Measurements from ENCODE around the gene GLTP. TPM values are rescaled to one million over a fixed set of nuclear protein-coding genes. Genes with fewer than 3 reads are reported as not detected.
A peak's percentile ranks its signal among the peaks of the same experiment; 100 is the strongest.

Gene GLTP
- total and polyA plus RNA-seq, 2 of the 4 experiments (the other 2 are of a cell fraction), result 34.4 to 58.4 TPM

- Histone ChIP-seq H3K18ac (ENCODE audit: low read depth, low read length) (no peak overlapping the region), H3K9me3 (ENCODE audit: control insufficient read depth, insufficient read depth, low read length) (no peaks in the 10 kb centered on the region), H3K36me3 (ENCODE audit: control insufficient read depth, insufficient read depth, low read length) (peaks cover 4% of the 10 kb centered on the region), H3K27me3 (ENCODE audit: control insufficient read depth, insufficient read depth, low read length) (no peaks in the 10 kb centered on the region), H4K20me1 (ENCODE audit: insufficient read depth, low read length) (peaks cover 16% of the 10 kb centered on the region), H3K4me3 (ENCODE audit: insufficient read depth, low read depth, low read length) (no peak overlapping the region), H4K91ac (ENCODE audit: insufficient read depth, low read depth, low read length) (no peak overlapping the region), H3K9ac (ENCODE audit: low read depth, low read length) (no peak overlapping the region), H2BK120ac (ENCODE audit: low read depth, low read length) (no peak overlapping the region), H3K4ac (ENCODE audit: low read depth, low read length) (no peak overlapping the region), H3K4me2 (ENCODE audit: low read depth, low read length) (no peak overlapping the region), H3K56ac (ENCODE audit: extremely low read depth, insufficient read depth, low read length) (no peak overlapping the region), H3K4me1 (ENCODE audit: control insufficient read depth, insufficient read depth, low read length) (peaks cover 7% of the 10 kb centered on the region; the same call in 1 of the 2 replicates), H3K79me1 (ENCODE audit: low read depth in 1 of 2, low read length in 2 of 2) (peaks cover 20 to 59% of the 10 kb centered on the region in 2 experiments), H3K27ac (ENCODE audit: insufficient read depth, low read length) (peak overlapping the region; percentile 19; the same call in 1 of the 2 replicates), H4K8ac (ENCODE audit: low read depth in 2 of 2, low read length in 2 of 2) (no peak overlapping the region), H3K14ac (replicated peaks; ENCODE audit: low read depth, low read length) (no peak overlapping the region), H2BK20ac (ENCODE audit: low read depth, low read length) (no peak overlapping the region), H3K9me1 (ENCODE audit: insufficient read depth, low read length) (peaks cover 18% of the 10 kb centered on the region), H2BK5ac (ENCODE audit: low read depth, low read length, poor library complexity, severe bottlenecking) (no peak overlapping the region), H2BK15ac (ENCODE audit: low read depth, low read length) (no peak overlapping the region), H2AK9ac (replicated peaks; ENCODE audit: low read depth, low read length, poor library complexity) (no peak overlapping the region), H2AK5ac (ENCODE audit: low read depth, low read length) (no peak overlapping the region), H4K5ac (ENCODE audit: low read depth, low read length) (no peak overlapping the region), H3K23ac (ENCODE audit: low read depth, low read length) (no peak overlapping the region), H2AFZ (replicated peaks; ENCODE audit: low read length, poor library complexity) (no peak overlapping the region)
- no TSS peak for BruUV-seq (replicated peaks)
- WGBS, 2 experiments (ENCODE audit: extremely low coverage in 2 of 2, insufficient read length in 1 of 2), result no CpG with 5 or more reads among the region's 3 CpGs
- ATAC-seq (ENCODE audit: low read depth) (no peak), DNase-seq (no peak)
- CTCF ChIA-PET, result no interaction called here
- POLR2A ChIA-PET (ENCODE audit: unreplicated experiment), result interaction anchor here (0.6 kb wide), 1 partner anchor 36 kb away, joined by 3 read pairs; no protein-coding TSS in a partner anchor
- dilution Hi-C loops (cut with HindIII; ENCODE audit: low sequenced_read_pairs, unreplicated experiment) (no loop called here), in situ Hi-C loops (cut with MboI; ENCODE audit: low sequenced_read_pairs) (no loop called here), intact Hi-C loops (cut with micrococcal nuclease) (no loop called here)
- TF ChIP-seq POLR2A (IDR thresholded peaks at IDR 0.05; ENCODE audit: low read depth, low read length) (no peak), RAD21 (IDR thresholded peaks at IDR 0.05; ENCODE audit: low read length) (no peak), MXI1 (IDR thresholded peaks at IDR 0.05; ENCODE audit: borderline replicate concordance, low read depth, low read length) (no peak), USF2 (IDR thresholded peaks at IDR 0.05; ENCODE audit: low read depth, low read length) (no peak), RCOR1 (IDR thresholded peaks at IDR 0.05; ENCODE audit: insufficient replicate concordance, low read length) (no peak), CTCF (conservative IDR thresholded peaks at IDR 0.05; ENCODE audit: low read depth, low read length) (no peak), MAFK (IDR thresholded peaks at IDR 0.05; ENCODE audit: low read depth, low read length) (no peak), CHD1 (IDR thresholded peaks at IDR 0.05; ENCODE audit: low read depth, low read length) (no peak), BHLHE40 (IDR thresholded peaks at IDR 0.05; ENCODE audit: low read depth, low read length) (no peak), CEBPB (IDR thresholded peaks at IDR 0.05; ENCODE audit: low read depth, low read length) (no peak), FOS (IDR thresholded peaks at IDR 0.05; ENCODE audit: low read depth, low read length) (no peak), RFX5 (IDR thresholded peaks at IDR 0.05; ENCODE audit: low read depth, low read length) (no peak), MAZ (IDR thresholded peaks at IDR 0.05; ENCODE audit: borderline replicate concordance, low read depth, low read length) (no peak), NFE2L2 (IDR thresholded peaks at IDR 0.05; ENCODE audit: low read depth, low read length) (no peak), SMC3 (IDR thresholded peaks at IDR 0.05; ENCODE audit: low read depth, low read length) (no peak), ELK1 (IDR thresholded peaks at IDR 0.05; ENCODE audit: borderline replicate concordance, low read depth, low read length) (no peak)
Observed at GRCh38 chr12:109864916-109865315, 15.4 kb downstream of the GLTP start.
